Stimulated activated effector memory CD8-positive, alpha-beta T cell treated with anti-CD3 and anti-CD28 coated beads, Interleukin-12 subunit alpha, Interleukin-12 subunit beta, amount 100 ng/mL, for 72 hours (primary cell): Measurements from ENCODE around the gene ZNF423.
A peak's percentile ranks its signal among the peaks of the same experiment; 100 is the strongest.

Experiments used
- ATAC-seq: fragments of 150-1000 bp; cut with Tn5 transposase; 2 replicates; pipeline ENCODE4 v1.10.0; 2021
- DNase-seq, 2 donors: peaks; one replicate each; pipeline ENCODE4 v3.0.0; 2021 to 2022; ENCODE audit warnings: low spot score in 2 of 2
- H3K27ac Mint-ChIP-seq: one replicate; pipeline ENCODE4 v1.8.0; 2022; ENCODE audit warnings: mild to moderate bottlenecking, mixed read lengths
- H3K36me3 Mint-ChIP-seq: one replicate; pipeline ENCODE4 v1.8.0; 2022; ENCODE audit warnings: mild to moderate bottlenecking, mixed read lengths
- H3K4me1 Mint-ChIP-seq: one replicate; pipeline ENCODE4 v1.8.0; 2022; ENCODE audit warnings: mixed read lengths
- H3K4me3 Mint-ChIP-seq: one replicate; pipeline ENCODE4 v1.8.0; 2022; ENCODE audit warnings: mild to moderate bottlenecking, mixed read lengths
- H3K9me3 Mint-ChIP-seq: one replicate; pipeline ENCODE4 v1.8.0; 2022; ENCODE audit warnings: mixed read lengths

The ZNF423 gene

GRCh38 chr16:49733313-49734009, 122.5 kb downstream of the ZNF423 start:
- Mint-ChIP-seq H3K4me1 (no peaks in the 10 kb centered on the region), H3K9me3 (peaks cover 6% of the 10 kb centered on the region), H3K27ac (no peak overlapping the region), H3K4me3 (no peak overlapping the region), H3K36me3 (no peaks in the 10 kb centered on the region)
- ATAC-seq (no peak), DNase-seq (no peak)

- ATAC-seq (no peak), DNase-seq (no peak)
- no peaks in the 10 kb centered on the region for H3K36me3 Mint-ChIP-seq
- no peaks in the 10 kb centered on the region for H3K4me1 Mint-ChIP-seq
- peaks cover 6% of the 10 kb centered on the region for H3K9me3 Mint-ChIP-seq
- no peak overlapping the region for H3K27ac Mint-ChIP-seq
- no peak overlapping the region for H3K4me3 Mint-ChIP-seq
These were observed 124.0 kb downstream of the ZNF423 start for GRCh38 chr16:49731911-49732310.

- Mint-ChIP-seq H3K4me3 (no peak overlapping the region), H3K27ac (no peak overlapping the region), H3K9me3 (peaks cover 6% of the 10 kb centered on the region), H3K36me3 (no peaks in the 10 kb centered on the region), H3K4me1 (no peaks in the 10 kb centered on the region)
- no peak for ATAC-seq
- no peak for DNase-seq
These were observed 125.1 kb downstream of the ZNF423 start for GRCh38 chr16:49730772-49731171.

- H3K36me3 Mint-ChIP-seq = no peaks in the 10 kb centered on the region
- H3K4me3 Mint-ChIP-seq = no peak overlapping the region
- H3K27ac Mint-ChIP-seq = no peak overlapping the region
- no peak for ATAC-seq
- no peak for DNase-seq
- peaks cover 6% of the 10 kb centered on the region for H3K9me3 Mint-ChIP-seq
- no peaks in the 10 kb centered on the region for H3K4me1 Mint-ChIP-seq
These were observed 128.3 kb downstream of the ZNF423 start for GRCh38 chr16:49727611-49728010.

GRCh38 chr16:49726155-49726554, 129.8 kb downstream of the ZNF423 start:
- ATAC-seq (no peak), DNase-seq (no peak)
- Mint-ChIP-seq H3K4me3 (no peak overlapping the region), H3K27ac (no peak overlapping the region), H3K9me3 (peaks cover 6% of the 10 kb centered on the region), H3K36me3 (no peaks in the 10 kb centered on the region), H3K4me1 (no peaks in the 10 kb centered on the region)

GRCh38 chr16:49725651-49726050, 130.3 kb downstream of the ZNF423 start:
- ATAC-seq (peak; percentile 22), DNase-seq (no peak)
- Mint-ChIP-seq H3K27ac (no peak overlapping the region), H3K4me3 (no peak overlapping the region), H3K36me3 (no peaks in the 10 kb centered on the region), H3K4me1 (no peaks in the 10 kb centered on the region), H3K9me3 (peaks cover 4% of the 10 kb centered on the region)

- H3K36me3 Mint-ChIP-seq = no peaks in the 10 kb centered on the region
- DNase-seq = no peak
- ATAC-seq = no peak
- peaks cover under 1% of the 10 kb centered on the region for H3K9me3 Mint-ChIP-seq
- H3K27ac Mint-ChIP-seq = no peak overlapping the region
- no peak overlapping the region for H3K4me3 Mint-ChIP-seq
- no peaks in the 10 kb centered on the region for H3K4me1 Mint-ChIP-seq
These were observed 131.1 kb downstream of the ZNF423 start for GRCh38 chr16:49724774-49725173.

GRCh38 chr16:49723310-49723709, 132.6 kb downstream of the ZNF423 start:
- no peak overlapping the region for H3K4me3 Mint-ChIP-seq
- H3K36me3 Mint-ChIP-seq = no peaks in the 10 kb centered on the region
- DNase-seq (no peak), ATAC-seq (no peak)
- no peaks in the 10 kb centered on the region for H3K4me1 Mint-ChIP-seq
- H3K27ac Mint-ChIP-seq = no peak overlapping the region
- no peaks in the 10 kb centered on the region for H3K9me3 Mint-ChIP-seq

GRCh38 chr16:49720225-49720624, 135.7 kb downstream of the ZNF423 start:
- ATAC-seq = no peak
- H3K4me3 Mint-ChIP-seq = no peak overlapping the region

GRCh38 chr16:49717689-49718088, 138.2 kb downstream of the ZNF423 start:
- no peaks in the 10 kb centered on the region for H3K4me1 Mint-ChIP-seq
- no peaks in the 10 kb centered on the region for H3K9me3 Mint-ChIP-seq
- H3K4me3 Mint-ChIP-seq = no peak overlapping the region

More at GRCh38 chr16:49720225-49720624, 135.7 kb downstream of the ZNF423 start:
- no peak for DNase-seq
- Mint-ChIP-seq H3K27ac (no peak overlapping the region), H3K4me1 (no peaks in the 10 kb centered on the region), H3K9me3 (no peaks in the 10 kb centered on the region), H3K36me3 (no peaks in the 10 kb centered on the region)

GRCh38 chr16:49716339-49716934, 139.5 kb downstream of the ZNF423 start:
- H3K9me3 Mint-ChIP-seq = no peaks in the 10 kb centered on the region
- no peaks in the 10 kb centered on the region for H3K36me3 Mint-ChIP-seq
- H3K27ac Mint-ChIP-seq = no peak overlapping the region
- ATAC-seq = no peak
- no peaks in the 10 kb centered on the region for H3K4me1 Mint-ChIP-seq
- H3K4me3 Mint-ChIP-seq = no peak overlapping the region
- no peak for DNase-seq

More at GRCh38 chr16:49717689-49718088, 138.2 kb downstream of the ZNF423 start:
- no peak for DNase-seq
- no peak for ATAC-seq
- H3K27ac Mint-ChIP-seq = no peak overlapping the region
- H3K36me3 Mint-ChIP-seq = no peaks in the 10 kb centered on the region

GRCh38 chr16:49713770-49714169, 142.1 kb downstream of the ZNF423 start:
- Mint-ChIP-seq H3K27ac (no peak overlapping the region), H3K36me3 (no peaks in the 10 kb centered on the region), H3K4me1 (no peaks in the 10 kb centered on the region), H3K4me3 (no peak overlapping the region), H3K9me3 (no peaks in the 10 kb centered on the region)
- ATAC-seq (no peak), DNase-seq (no peak)

- DNase-seq (no peak), ATAC-seq (no peak)
- Mint-ChIP-seq H3K4me1 (no peaks in the 10 kb centered on the region), H3K9me3 (no peaks in the 10 kb centered on the region), H3K27ac (no peak overlapping the region), H3K36me3 (no peaks in the 10 kb centered on the region), H3K4me3 (no peak overlapping the region)
These were observed 143.4 kb downstream of the ZNF423 start for GRCh38 chr16:49712542-49712941.

GRCh38 chr16:49712106-49712505, 143.8 kb downstream of the ZNF423 start:
- no peaks in the 10 kb centered on the region for H3K9me3 Mint-ChIP-seq

GRCh38 chr16:49709057-49709456, 146.9 kb downstream of the ZNF423 start:
- Mint-ChIP-seq H3K9me3 (no peaks in the 10 kb centered on the region), H3K27ac (no peak overlapping the region), H3K4me3 (no peak overlapping the region), H3K36me3 (no peaks in the 10 kb centered on the region), H3K4me1 (no peaks in the 10 kb centered on the region)
- no peak for DNase-seq
- no peak for ATAC-seq

More at GRCh38 chr16:49712106-49712505, 143.8 kb downstream of the ZNF423 start:
- no peaks in the 10 kb centered on the region for H3K4me1 Mint-ChIP-seq
- DNase-seq (no peak), ATAC-seq (no peak)
- H3K4me3 Mint-ChIP-seq = no peak overlapping the region
- no peak overlapping the region for H3K27ac Mint-ChIP-seq
- no peaks in the 10 kb centered on the region for H3K36me3 Mint-ChIP-seq

GRCh38 chr16:49708491-49708890, 147.4 kb downstream of the ZNF423 start:
- ATAC-seq (no peak), DNase-seq (no peak)
- Mint-ChIP-seq H3K9me3 (no peaks in the 10 kb centered on the region), H3K4me3 (no peak overlapping the region), H3K36me3 (no peaks in the 10 kb centered on the region), H3K4me1 (no peaks in the 10 kb centered on the region), H3K27ac (no peak overlapping the region)
